22Rv1 (cell line): ENCODE data around the gene RNF215.

ENCODE experiments used
- CTCF ChIP-seq: fragments of 450-650 bp; IDR thresholded peaks from 2 replicates; pipeline ENCODE4 v1.5.1; 2017; ENCODE audit warnings: mild to moderate bottlenecking
- ZFX ChIP-seq: fragments of 450-650 bp; IDR thresholded peaks from 2 replicates; pipeline ENCODE4 v1.6.1; 2017; ENCODE audit warnings: antibody characterized with exemption, borderline replicate concordance

- TF ChIP-seq CTCF (peak; percentile 88), ZFX (no peak)
Observed at GRCh38 chr22:30426388-30427353, 39.5 kb upstream of the RNF215 start.
